GM21825 (cell line): ENCODE results near the gene EID3.
"Not testable (repeated sequence)": the region's sequence is repeated elsewhere in the genome, so short reads cannot be mapped to it uniquely, and the experiment has no call there.

ENCODE experiments used
- ATAC-seq: cut with Tn5 transposase; IDR thresholded peaks from one replicate; pipeline ENCODE4 v1.9.1; 2021; ENCODE audit warnings: mild to moderate bottlenecking, moderate library complexity; ENCODE audit not compliant: unreplicated experiment

The EID3 gene

GRCh38 chr12:104288635-104289274 is 14.8 kb upstream of the EID3 start:
- peak; percentile 59 for ATAC-seq

GRCh38 chr12:104290320-104290719 is 13.2 kb upstream of the EID3 start:
- no peak for ATAC-seq

GRCh38 chr12:104290855-104291254 is 12.7 kb upstream of the EID3 start:
- no peak for ATAC-seq

GRCh38 chr12:104291867-104292524 is 11.5 kb upstream of the EID3 start:
- ATAC-seq = no peak

GRCh38 chr12:104292872-104293794 is 10.4 kb upstream of the EID3 start:
- no peak for ATAC-seq

GRCh38 chr12:104294158-104294859 is 9.2 kb upstream of the EID3 start:
- ATAC-seq = not testable (repeated sequence)

GRCh38 chr12:104294927-104295668 is 8.4 kb upstream of the EID3 start:
- no peak for ATAC-seq

GRCh38 chr12:104295954-104296353 is 7.6 kb upstream of the EID3 start:
- no peak for ATAC-seq

- no peak for ATAC-seq
Measured at GRCh38 chr12:104296718-104297117, 6.8 kb upstream of the EID3 start.

- ATAC-seq = no peak
Measured at GRCh38 chr12:104297477-104298113, 5.9 kb upstream of the EID3 start.

GRCh38 chr12:104299842-104300481 is 3.6 kb upstream of the EID3 start:
- ATAC-seq = no peak

GRCh38 chr12:104304261-104305009 is 896 bp downstream of the EID3 start:
- no peak for ATAC-seq

- ATAC-seq = no peak
Measured at GRCh38 chr12:104305349-104305748, 1.8 kb downstream of the EID3 start.

GRCh38 chr12:104306376-104306775 is 2.8 kb downstream of the EID3 start:
- ATAC-seq = no peak

GRCh38 chr12:104306943-104307654 is 3.6 kb downstream of the EID3 start:
- no peak for ATAC-seq

GRCh38 chr12:104307655-104308000 is 4.1 kb downstream of the EID3 start:
- no peak for ATAC-seq

- no peak for ATAC-seq
Measured at GRCh38 chr12:104309446-104309993, 6.0 kb downstream of the EID3 start.
